Astrocyte (in vitro differentiated cells and primary cell): Measurements from ENCODE around the gene MAP3K4. TPM values are rescaled to one million over a fixed set of nuclear protein-coding genes. Genes with fewer than 3 reads are reported as not detected.

ENCODE experiments used
- DNase-seq: peaks from one replicate; pipeline ENCODE4 v3.0.0-alpha.2; 2010; ENCODE audit warnings: low read depth
- FAIRE-seq: peaks from 2 replicates; lab custom pipeline; 2011; peaks lifted over from hg19 to GRCh38; lab: Jason Lieb, UNC
- H2AFZ ChIP-seq: 2 replicates; pipeline ENCODE4 v1.6.0; 2012; ENCODE audit warnings: low read depth, low read length, inconsistent platforms
- H3K27ac ChIP-seq: 2 replicates; pipeline ENCODE4 v1.5.1; 2011; ENCODE audit warnings: low read depth, low read length, inconsistent platforms
- H3K27me3 ChIP-seq: 2 replicates; pipeline ENCODE4 v1.6.0; 2011; ENCODE audit warnings: low read length, inconsistent platforms; ENCODE audit not compliant: insufficient read depth
- H3K36me3 ChIP-seq: 2 replicates; pipeline ENCODE4 v1.5.1; 2011; ENCODE audit warnings: low read length, inconsistent platforms; ENCODE audit not compliant: insufficient read depth
- H3K4me1 ChIP-seq: 2 replicates; pipeline ENCODE4 v1.5.1; 2011; ENCODE audit warnings: low read length, inconsistent platforms; ENCODE audit not compliant: insufficient read depth
- H3K4me2 ChIP-seq: 2 replicates; pipeline ENCODE4 v1.6.0; 2012; ENCODE audit warnings: low read length, inconsistent platforms
- H3K4me3 ChIP-seq: 2 replicates; pipeline ENCODE4 v1.5.1; 2011; ENCODE audit warnings: low read depth, mild to moderate bottlenecking, low read length, inconsistent platforms; ENCODE audit not compliant: insufficient read depth
- H3K79me2 ChIP-seq: 2 replicates; pipeline ENCODE4 v1.6.0; 2012; ENCODE audit warnings: mild to moderate bottlenecking, low read length, inconsistent platforms; ENCODE audit not compliant: insufficient read depth
- H3K9ac ChIP-seq: 2 replicates; pipeline ENCODE4 v1.6.0; 2012; ENCODE audit warnings: mild to moderate bottlenecking, low read length, inconsistent platforms
- H3K9me3 ChIP-seq: 2 replicates; pipeline ENCODE4 v1.5.1; 2012; ENCODE audit warnings: low read depth, mild to moderate bottlenecking, low read length, inconsistent platforms; ENCODE audit not compliant: insufficient read depth
- H4K20me1 ChIP-seq: 2 replicates; pipeline ENCODE4 v1.6.0; 2012; ENCODE audit warnings: low read length, inconsistent platforms; ENCODE audit not compliant: insufficient read depth
- H3K27ac Mint-ChIP-seq: one replicate; pipeline ENCODE4 v1.8.0; 2021; ENCODE audit warnings: mild to moderate bottlenecking, mixed read lengths; ENCODE audit not compliant: unreplicated experiment
- H3K27me3 Mint-ChIP-seq: one replicate; pipeline ENCODE4 v1.8.0; 2021; ENCODE audit warnings: low read depth, mixed read lengths; ENCODE audit not compliant: unreplicated experiment
- H3K36me3 Mint-ChIP-seq: one replicate; pipeline ENCODE4 v1.8.0; 2021; ENCODE audit warnings: low read depth, mixed read lengths; ENCODE audit not compliant: unreplicated experiment
- H3K4me1 Mint-ChIP-seq: one replicate; pipeline ENCODE4 v1.8.0; 2021; ENCODE audit warnings: low read depth, mixed read lengths; ENCODE audit not compliant: unreplicated experiment
- H3K4me3 Mint-ChIP-seq: one replicate; pipeline ENCODE4 v1.8.0; 2021; ENCODE audit warnings: mild to moderate bottlenecking, moderate library complexity, mixed read lengths; ENCODE audit not compliant: unreplicated experiment
- H3K9me3 Mint-ChIP-seq: one replicate; pipeline ENCODE4 v1.8.0; 2021; ENCODE audit warnings: mild to moderate bottlenecking, mixed read lengths; ENCODE audit not compliant: unreplicated experiment
- EZH2 ChIP-seq: IDR thresholded peaks from 2 replicates; pipeline ENCODE4 v1.6.1; 2012; ENCODE audit warnings: mild to moderate bottlenecking, low read length, inconsistent platforms; ENCODE audit not compliant: insufficient read depth
- total RNA-seq: library from RNA; stranded (reverse); gene quantifications from 2 replicates; pipeline ENCODE4 v1.2.1, GENCODE V29; 2021
- TF ChIP-seq, protein P1 (sequence below): IDR thresholded peaks from 2 replicates; pipeline ENCODE4 v1.5.1; 2011; ENCODE audit warnings: low read depth, mild to moderate bottlenecking, inconsistent platforms, low read length, moderate library complexity; ENCODE audit not compliant: insufficient read depth

The MAP3K4 gene
- total RNA-seq, 1 donor from 2014 or later, result 22.1 TPM

GRCh38 chr6:161044335-161044734, 52.8 kb downstream of the MAP3K4 start:
- peaks cover 3% of the 10 kb centered on the region for H3K36me3 ChIP-seq
- peaks cover 33% of the 10 kb centered on the region for H3K79me2 ChIP-seq

GRCh38 chr6:161048641-161049040, 57.1 kb downstream of the MAP3K4 start:
- Histone ChIP-seq H3K27me3 (no peaks in the 10 kb centered on the region), H3K27ac (no peak overlapping the region), H3K9me3 (no peaks in the 10 kb centered on the region), H3K4me1 (peaks cover 12% of the 10 kb centered on the region), H2AFZ (no peak overlapping the region), H4K20me1 (no peaks in the 10 kb centered on the region), H3K36me3 (peaks cover 6% of the 10 kb centered on the region), H3K4me3 (no peak overlapping the region), H3K9ac (no peak overlapping the region), H3K4me2 (no peak overlapping the region), H3K79me2 (peaks cover 15% of the 10 kb centered on the region)
- Mint-ChIP-seq H3K27ac (no peak overlapping the region), H3K9me3 (no peaks in the 10 kb centered on the region), H3K4me3 (no peak overlapping the region), H3K4me1 (peaks cover 5% of the 10 kb centered on the region), H3K27me3 (no peaks in the 10 kb centered on the region), H3K36me3 (peaks cover 6% of the 10 kb centered on the region)
- no peak for FAIRE-seq
- no peak for TF ChIP-seq EZH2
- TF ChIP-seq, protein P1, sequence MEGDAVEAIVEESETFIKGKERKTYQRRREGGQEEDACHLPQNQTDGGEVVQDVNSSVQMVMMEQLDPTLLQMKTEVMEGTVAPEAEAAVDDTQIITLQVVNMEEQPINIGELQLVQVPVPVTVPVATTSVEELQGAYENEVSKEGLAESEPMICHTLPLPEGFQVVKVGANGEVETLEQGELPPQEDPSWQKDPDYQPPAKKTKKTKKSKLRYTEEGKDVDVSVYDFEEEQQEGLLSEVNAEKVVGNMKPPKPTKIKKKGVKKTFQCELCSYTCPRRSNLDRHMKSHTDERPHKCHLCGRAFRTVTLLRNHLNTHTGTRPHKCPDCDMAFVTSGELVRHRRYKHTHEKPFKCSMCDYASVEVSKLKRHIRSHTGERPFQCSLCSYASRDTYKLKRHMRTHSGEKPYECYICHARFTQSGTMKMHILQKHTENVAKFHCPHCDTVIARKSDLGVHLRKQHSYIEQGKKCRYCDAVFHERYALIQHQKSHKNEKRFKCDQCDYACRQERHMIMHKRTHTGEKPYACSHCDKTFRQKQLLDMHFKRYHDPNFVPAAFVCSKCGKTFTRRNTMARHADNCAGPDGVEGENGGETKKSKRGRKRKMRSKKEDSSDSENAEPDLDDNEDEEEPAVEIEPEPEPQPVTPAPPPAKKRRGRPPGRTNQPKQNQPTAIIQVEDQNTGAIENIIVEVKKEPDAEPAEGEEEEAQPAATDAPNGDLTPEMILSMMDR, result no peak
- peak; percentile 69 for DNase-seq

More at GRCh38 chr6:161044335-161044734, 52.8 kb downstream of the MAP3K4 start:
- H2AFZ ChIP-seq, result no peak overlapping the region
- no peak for DNase-seq
- H3K9me3 ChIP-seq, result no peaks in the 10 kb centered on the region
- H3K4me3 Mint-ChIP-seq, result no peak overlapping the region
- H3K27ac ChIP-seq, result no peak overlapping the region
- H3K27me3 ChIP-seq, result no peaks in the 10 kb centered on the region
- peaks cover 14% of the 10 kb centered on the region for H3K4me1 ChIP-seq
- H3K4me3 ChIP-seq, result no peak overlapping the region
- no peak overlapping the region for H3K4me2 ChIP-seq
- H3K27me3 Mint-ChIP-seq, result no peaks in the 10 kb centered on the region
- H3K4me1 Mint-ChIP-seq, result peaks cover 4% of the 10 kb centered on the region
- TF ChIP-seq EZH2, result no peak
- TF ChIP-seq, protein P1, result no peak
- H3K9me3 Mint-ChIP-seq, result no peaks in the 10 kb centered on the region
- H3K27ac Mint-ChIP-seq, result no peak overlapping the region
- no peaks in the 10 kb centered on the region for H4K20me1 ChIP-seq
- H3K9ac ChIP-seq, result no peak overlapping the region
- peak; percentile 43 for FAIRE-seq
- H3K36me3 Mint-ChIP-seq, result peaks cover 7% of the 10 kb centered on the region

GRCh38 chr6:161050134-161050765, 58.7 kb downstream of the MAP3K4 start:
- no peak overlapping the region for H2AFZ ChIP-seq
- FAIRE-seq, result peak; percentile 59
- no peak overlapping the region for H3K27ac Mint-ChIP-seq
- H3K9ac ChIP-seq, result no peak overlapping the region
- peaks cover 10% of the 10 kb centered on the region for H3K79me2 ChIP-seq
- H3K27ac ChIP-seq, result no peak overlapping the region
- H3K4me1 ChIP-seq, result peaks cover 6% of the 10 kb centered on the region
- no peaks in the 10 kb centered on the region for H3K9me3 Mint-ChIP-seq
- H3K36me3 ChIP-seq, result peaks cover 6% of the 10 kb centered on the region
- DNase-seq, result no peak
- no peaks in the 10 kb centered on the region for H3K27me3 Mint-ChIP-seq
- no peak overlapping the region for H3K4me3 Mint-ChIP-seq
- H3K9me3 ChIP-seq, result no peaks in the 10 kb centered on the region
- H3K4me1 Mint-ChIP-seq, result peaks cover 3% of the 10 kb centered on the region
- no peak overlapping the region for H3K4me3 ChIP-seq
- TF ChIP-seq, protein P1, result no peak
- TF ChIP-seq EZH2, result no peak
- no peaks in the 10 kb centered on the region for H3K27me3 ChIP-seq
- H3K4me2 ChIP-seq, result no peak overlapping the region
- no peaks in the 10 kb centered on the region for H4K20me1 ChIP-seq
- H3K36me3 Mint-ChIP-seq, result peaks cover 6% of the 10 kb centered on the region
